Fibroblast of lung (primary cell): Measurements from ENCODE around the gene CNMD. TPM values are rescaled to one million over a fixed set of nuclear protein-coding genes. Genes with fewer than 3 reads are reported as not detected.

Source experiments
- DNase-seq, 2 donors: peaks; one replicate each; pipeline versions ENCODE4 v3.0.0 to v3.0.0-alpha.2; 2010; ENCODE audit warnings: low read depth in 2 of 2
- H2AFZ ChIP-seq: 2 replicates; pipeline ENCODE4 v1.5.1; 2012; ENCODE audit warnings: low read length, control low read depth, inconsistent platforms
- H3K27ac ChIP-seq: 2 replicates; pipeline ENCODE4 v1.5.1; 2011; ENCODE audit warnings: low read length, control low read depth; ENCODE audit not compliant: insufficient read depth
- H3K27me3 ChIP-seq: 2 replicates; pipeline ENCODE4 v1.5.1; 2011; ENCODE audit warnings: mild to moderate bottlenecking, low read length; ENCODE audit not compliant: control insufficient read depth, insufficient read depth
- H3K36me3 ChIP-seq: 2 replicates; pipeline ENCODE4 v1.5.1; 2011; ENCODE audit warnings: low read length; ENCODE audit not compliant: control insufficient read depth, insufficient read depth
- H3K4me1 ChIP-seq: 2 replicates; pipeline ENCODE4 v1.5.1; 2011; ENCODE audit warnings: low read length; ENCODE audit not compliant: control insufficient read depth, insufficient read depth; ENCODE audit errors: extremely low read depth
- H3K4me2 ChIP-seq: 2 replicates; pipeline ENCODE4 v1.5.1; 2011; ENCODE audit warnings: low read length, control low read depth; ENCODE audit not compliant: insufficient read depth; ENCODE audit errors: extremely low read depth
- H3K4me3 ChIP-seq, 4 experiments: fragments of 200-600 bp in 1 of 4; sonication (generic) in 1 of 4; replicated peaks in 1 of 4; 2 replicates each; pipeline ENCODE4 v1.5.1; 2011 to 2016; ENCODE audit warnings: low read length in 4 of 4, low read depth in 3 of 4, mild to moderate bottlenecking in 3 of 4, control low read depth in 2 of 4, inconsistent platforms in 1 of 4, mixed read lengths in 1 of 4; ENCODE audit not compliant: insufficient read depth in 1 of 4; ENCODE audit errors: control extremely low read depth in 1 of 4
- H3K79me2 ChIP-seq: 2 replicates; pipeline ENCODE4 v1.5.1; 2012; ENCODE audit warnings: mild to moderate bottlenecking, low read length, inconsistent platforms; ENCODE audit not compliant: control insufficient read depth, insufficient read depth
- H3K9ac ChIP-seq: 2 replicates; pipeline ENCODE4 v1.5.1; 2011; ENCODE audit warnings: mild to moderate bottlenecking, low read length, control low read depth; ENCODE audit not compliant: insufficient read depth
- H3K9me3 ChIP-seq: 2 replicates; pipeline ENCODE4 v1.5.1; 2012; ENCODE audit warnings: low read depth, low read length; ENCODE audit not compliant: control insufficient read depth, insufficient read depth
- H4K20me1 ChIP-seq: 2 replicates; pipeline ENCODE4 v1.5.1; 2011; ENCODE audit warnings: low read length; ENCODE audit not compliant: control insufficient read depth, insufficient read depth; ENCODE audit errors: extremely low read depth
- EZH2 ChIP-seq: IDR thresholded peaks from 2 replicates; pipeline ENCODE4 v1.5.1; 2012; ENCODE audit warnings: low read length, control low read depth, mild to moderate bottlenecking; ENCODE audit errors: missing control alignments
- polyA plus RNA-seq, 2 donors: library from polyadenylated mRNA; depleted of rRNA in 1 of 2; stranded (reverse) in 1 of 2; unstranded in 1 of 2; fragments of >200 nt; gene quantifications; 2 replicates each; pipeline ENCODE4 v1.2.1, GENCODE V29; 2011 to 2012; ENCODE audit warnings: missing spikeins in 1 of 2
- total RNA-seq: library from RNA; depleted of rRNA; stranded (reverse); fragments of >200 nt; gene quantifications from 2 replicates; pipeline ENCODE4 v1.2.1, GENCODE V29; 2014
- TF ChIP-seq, protein P1 (sequence below), 2 donors: IDR thresholded peaks in 1 of 2; conservative IDR thresholded peaks in 1 of 2; 1 replicate in 1 of 2; 2 replicates in 1 of 2; pipeline ENCODE4 v1.5.1; 2011 to 2012; ENCODE audit warnings: low read length in 2 of 2, control low read depth in 1 of 2, inconsistent platforms in 1 of 2, low read depth in 1 of 2, mild to moderate bottlenecking in 1 of 2

The CNMD gene
- total and polyA plus RNA-seq, 2 donors (not counting 1 experiment from before 2014, with no cell fraction given) = not detected

DNA sequence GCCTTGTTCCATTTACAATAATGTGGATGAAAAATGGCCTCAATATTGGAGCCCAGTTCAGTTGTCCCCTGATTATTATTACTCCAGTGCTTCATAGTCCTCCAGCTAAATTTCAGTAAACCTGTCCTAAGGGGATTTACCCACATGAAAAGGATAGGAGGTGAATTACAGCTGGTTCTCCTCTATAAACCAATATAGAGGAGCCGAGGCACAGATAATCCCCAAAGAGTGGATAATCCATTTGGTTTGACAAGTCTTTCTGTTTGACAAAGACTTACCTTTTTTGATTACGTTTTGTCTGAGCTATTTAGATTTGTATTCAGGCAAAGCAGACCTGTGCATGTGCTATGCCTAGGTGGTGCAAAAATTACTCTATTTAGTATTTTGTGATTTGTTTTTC is 2.7 kb downstream of the CNMD start:
- no peak overlapping the region for H3K4me3 ChIP-seq
- no peaks in the 10 kb centered on the region for H3K4me1 ChIP-seq
- no peak for DNase-seq
- TF ChIP-seq EZH2 = no peak
- TF ChIP-seq, protein P1, sequence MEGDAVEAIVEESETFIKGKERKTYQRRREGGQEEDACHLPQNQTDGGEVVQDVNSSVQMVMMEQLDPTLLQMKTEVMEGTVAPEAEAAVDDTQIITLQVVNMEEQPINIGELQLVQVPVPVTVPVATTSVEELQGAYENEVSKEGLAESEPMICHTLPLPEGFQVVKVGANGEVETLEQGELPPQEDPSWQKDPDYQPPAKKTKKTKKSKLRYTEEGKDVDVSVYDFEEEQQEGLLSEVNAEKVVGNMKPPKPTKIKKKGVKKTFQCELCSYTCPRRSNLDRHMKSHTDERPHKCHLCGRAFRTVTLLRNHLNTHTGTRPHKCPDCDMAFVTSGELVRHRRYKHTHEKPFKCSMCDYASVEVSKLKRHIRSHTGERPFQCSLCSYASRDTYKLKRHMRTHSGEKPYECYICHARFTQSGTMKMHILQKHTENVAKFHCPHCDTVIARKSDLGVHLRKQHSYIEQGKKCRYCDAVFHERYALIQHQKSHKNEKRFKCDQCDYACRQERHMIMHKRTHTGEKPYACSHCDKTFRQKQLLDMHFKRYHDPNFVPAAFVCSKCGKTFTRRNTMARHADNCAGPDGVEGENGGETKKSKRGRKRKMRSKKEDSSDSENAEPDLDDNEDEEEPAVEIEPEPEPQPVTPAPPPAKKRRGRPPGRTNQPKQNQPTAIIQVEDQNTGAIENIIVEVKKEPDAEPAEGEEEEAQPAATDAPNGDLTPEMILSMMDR (conservative IDR thresholded peaks at IDR 0.05 in 1 of 2, IDR thresholded peaks at IDR 0.05 in 1 of 2; ENCODE audit: low read depth in 1 of 2, low read length in 2 of 2) = no peak
- no peak overlapping the region for H3K4me2 ChIP-seq
- peaks cover 15% of the 10 kb centered on the region for H3K27me3 ChIP-seq
- H3K79me2 ChIP-seq = no peaks in the 10 kb centered on the region
- no peak overlapping the region for H2AFZ ChIP-seq
- H4K20me1 ChIP-seq = no peaks in the 10 kb centered on the region
- H3K9me3 ChIP-seq = no peaks in the 10 kb centered on the region
- no peak overlapping the region for H3K27ac ChIP-seq
- H3K9ac ChIP-seq = no peak overlapping the region
- no peaks in the 10 kb centered on the region for H3K36me3 ChIP-seq

DNA sequence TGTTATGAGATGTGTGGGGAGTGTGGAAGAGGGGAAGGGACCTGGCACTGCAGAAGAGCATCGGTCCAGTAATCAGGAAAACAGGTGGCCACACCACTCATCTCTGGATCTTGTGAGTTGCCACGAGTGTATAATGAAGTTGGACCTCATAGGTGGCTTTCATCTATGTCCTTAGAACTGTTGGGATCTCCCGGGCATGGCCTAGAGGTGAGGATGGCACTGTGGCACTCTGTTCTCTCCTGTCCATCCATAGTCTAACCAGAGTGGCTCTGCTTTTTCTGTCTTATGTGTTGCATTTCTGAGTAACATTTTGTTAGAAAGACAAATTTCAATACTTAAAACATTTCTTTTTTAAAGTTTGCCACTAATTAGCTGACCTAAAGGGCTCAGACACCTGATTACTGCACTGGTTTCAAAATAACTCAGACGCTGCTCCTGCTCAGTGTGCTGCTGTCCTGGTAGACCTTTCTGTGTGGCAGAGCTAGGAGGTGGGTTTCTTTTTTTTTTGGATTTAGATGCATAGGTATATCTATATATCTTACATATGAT is 5.5 kb downstream of the CNMD start:
- Histone ChIP-seq H2AFZ (no peak overlapping the region), H4K20me1 (no peaks in the 10 kb centered on the region), H3K4me1 (no peaks in the 10 kb centered on the region), H3K79me2 (no peaks in the 10 kb centered on the region), H3K4me2 (no peak overlapping the region), H3K27ac (no peak overlapping the region), H3K9ac (no peak overlapping the region), H3K36me3 (no peaks in the 10 kb centered on the region), H3K9me3 (no peaks in the 10 kb centered on the region), H3K27me3 (peaks cover under 1% of the 10 kb centered on the region), H3K4me3 (no peak overlapping the region)
- no peak for DNase-seq
- TF ChIP-seq, protein P1 (conservative IDR thresholded peaks at IDR 0.05 in 1 of 2, IDR thresholded peaks at IDR 0.05 in 1 of 2; ENCODE audit: low read depth in 1 of 2, low read length in 2 of 2) = no peak
- TF ChIP-seq EZH2 = no peak

DNA sequence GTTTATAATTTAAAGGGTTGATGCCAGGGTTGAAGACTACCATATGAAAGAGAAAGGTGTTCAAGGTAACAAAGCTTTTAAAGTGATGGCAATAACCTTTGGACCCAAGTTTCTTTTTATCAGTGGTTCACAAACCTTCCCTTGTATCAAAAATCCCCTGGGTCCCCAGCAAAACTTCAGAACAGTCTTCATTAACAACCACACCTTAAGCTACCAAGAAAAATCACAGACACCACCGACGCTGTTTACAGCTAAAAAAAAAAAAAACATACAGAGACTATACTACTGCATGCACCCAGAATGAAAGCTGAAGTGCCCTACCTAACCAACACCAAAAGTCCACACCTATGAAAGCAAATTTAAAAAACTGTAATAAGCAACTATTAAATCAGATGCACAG is 13.4 kb downstream of the CNMD start:
- Histone ChIP-seq H3K27me3 (peaks cover 2% of the 10 kb centered on the region), H4K20me1 (no peaks in the 10 kb centered on the region), H3K4me1 (no peaks in the 10 kb centered on the region), H2AFZ (no peak overlapping the region), H3K9me3 (no peaks in the 10 kb centered on the region), H3K9ac (no peak overlapping the region), H3K27ac (no peak overlapping the region), H3K36me3 (no peaks in the 10 kb centered on the region), H3K4me3 (no peak overlapping the region), H3K79me2 (no peaks in the 10 kb centered on the region), H3K4me2 (no peak overlapping the region)
- TF ChIP-seq, protein P1 (conservative IDR thresholded peaks at IDR 0.05 in 1 of 2, IDR thresholded peaks at IDR 0.05 in 1 of 2; ENCODE audit: low read depth in 1 of 2, low read length in 2 of 2) = no peak
- TF ChIP-seq EZH2 = no peak
- DNase-seq = no peak
